ENCODE data around the gene TAF5. TPM values are rescaled to one million over a fixed set of nuclear protein-coding genes. Genes with fewer than 3 reads are reported as not detected.

Gene TAF5
- total RNA-seq, 6 experiments from 2014 or later: 2.7 to 4.0 (median 3.8) TPM

DNA sequence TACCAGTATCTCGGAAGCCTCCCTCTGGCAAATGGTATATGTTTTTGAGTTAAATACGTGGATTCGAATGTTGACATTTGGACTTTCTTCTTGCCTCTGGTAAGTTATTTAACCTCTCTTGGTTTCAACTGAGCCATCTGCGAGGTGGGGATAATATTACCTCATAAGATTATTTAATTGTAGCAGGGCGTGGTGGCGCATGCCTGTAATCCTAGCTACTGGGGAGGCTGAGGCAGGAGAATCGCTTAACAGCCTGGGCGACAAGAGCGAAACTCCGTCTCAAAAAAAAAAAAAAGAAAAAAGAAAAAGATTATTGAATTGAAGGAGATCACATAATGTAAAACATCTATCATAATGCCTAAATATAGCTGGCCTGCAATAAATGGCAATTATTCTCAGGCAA is 396 bp upstream of the TAF5 start:
- no peak for DNase-seq
- Mint-ChIP-seq H3K9me3 (peaks cover 7% of the 10 kb centered on the region), H3K4me1 (ENCODE audit: low read depth) (peaks cover 5% of the 10 kb centered on the region; the same call in 1 of the 2 replicates), H3K4me3 (peak overlapping the region; percentile 88), H3K27ac (peak overlapping the region; percentile 76), H3K36me3 (ENCODE audit: low read depth) (peaks cover 6% of the 10 kb centered on the region; the same call in 1 of the 2 replicates), H3K27me3 (ENCODE audit: insufficient read depth) (no peaks in the 10 kb centered on the region)
- TF ChIP-seq CTCF (IDR thresholded peaks at IDR 0.05): no peak

- peaks cover 11% of the 10 kb centered on the region for H3K36me3 Mint-ChIP-seq (ENCODE audit: low read depth)
- H3K4me3 Mint-ChIP-seq: no peak overlapping the region
- no peak overlapping the region for H3K27ac Mint-ChIP-seq
- no peaks in the 10 kb centered on the region for H3K27me3 Mint-ChIP-seq (ENCODE audit: insufficient read depth)
- DNase-seq: no peak
- no peaks in the 10 kb centered on the region for H3K4me1 Mint-ChIP-seq (ENCODE audit: low read depth)
- no peaks in the 10 kb centered on the region for H3K9me3 Mint-ChIP-seq
- no peak for TF ChIP-seq CTCF (IDR thresholded peaks at IDR 0.05)
These were observed 5.8 kb downstream of the TAF5 start for GRCh38 chr10:103373544-103373943.

GRCh38 chr10:103374263-103374662 is 6.5 kb downstream of the TAF5 start:
- Mint-ChIP-seq H3K36me3 (ENCODE audit: low read depth) (peaks cover 11% of the 10 kb centered on the region), H3K27ac (no peak overlapping the region), H3K4me1 (ENCODE audit: low read depth) (no peaks in the 10 kb centered on the region), H3K9me3 (no peaks in the 10 kb centered on the region), H3K27me3 (ENCODE audit: insufficient read depth) (no peaks in the 10 kb centered on the region), H3K4me3 (no peak overlapping the region)
- DNase-seq: no peak
- no peak for TF ChIP-seq CTCF (IDR thresholded peaks at IDR 0.05)

DNA sequence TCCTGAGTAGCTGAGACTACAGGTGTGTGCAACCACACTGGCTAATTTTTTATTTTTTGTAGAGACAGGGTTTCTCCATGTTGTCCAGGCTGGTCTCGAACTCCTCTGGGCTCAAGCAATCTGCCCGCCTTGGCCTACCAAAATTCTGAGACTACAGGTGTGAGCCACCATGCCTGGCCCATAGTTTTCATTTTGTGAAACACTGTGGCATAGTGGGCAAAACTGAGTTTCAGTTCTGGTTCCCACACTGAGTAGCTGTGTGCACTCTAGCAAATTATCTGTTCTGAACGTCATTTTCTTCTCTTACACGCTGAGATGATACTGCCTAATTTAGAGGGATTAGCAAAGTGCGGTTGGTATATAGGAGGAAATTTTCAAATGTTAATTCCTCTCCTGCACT is 15.0 kb downstream of the TAF5 start:
- H3K9me3 Mint-ChIP-seq: no peaks in the 10 kb centered on the region
- H3K36me3 Mint-ChIP-seq (ENCODE audit: low read depth): peaks cover 6% of the 10 kb centered on the region; the same call in 1 of the 2 replicates
- TF ChIP-seq CTCF (IDR thresholded peaks at IDR 0.05): no peak
- H3K4me3 Mint-ChIP-seq: no peak overlapping the region
- no peaks in the 10 kb centered on the region for H3K4me1 Mint-ChIP-seq (ENCODE audit: low read depth)
- DNase-seq: no peak
- no peak overlapping the region for H3K27ac Mint-ChIP-seq
- no peaks in the 10 kb centered on the region; the same call in 1 of the 2 replicates for H3K27me3 Mint-ChIP-seq (ENCODE audit: insufficient read depth)

- H3K4me3 Mint-ChIP-seq: peak overlapping the region; percentile 97
- H3K4me1 Mint-ChIP-seq (ENCODE audit: low read depth): peaks cover 44% of the 10 kb centered on the region
- H3K9me3 Mint-ChIP-seq: no peaks in the 10 kb centered on the region
- DNase-seq: no peak
- peaks cover 52% of the 10 kb centered on the region for H3K36me3 Mint-ChIP-seq (ENCODE audit: low read depth)
- TF ChIP-seq CTCF (IDR thresholded peaks at IDR 0.05): no peak
- H3K27ac Mint-ChIP-seq: no peak overlapping the region
- H3K27me3 Mint-ChIP-seq (ENCODE audit: insufficient read depth): no peaks in the 10 kb centered on the region; the same call in 1 of the 2 replicates
These were observed 26.4 kb downstream of the TAF5 start for GRCh38 chr10:103394180-103394579.

GRCh38 chr10:103395754-103396066 is 27.9 kb downstream of the TAF5 start:
- Mint-ChIP-seq H3K9me3 (no peaks in the 10 kb centered on the region), H3K27me3 (ENCODE audit: insufficient read depth) (no peaks in the 10 kb centered on the region; the same call in 1 of the 2 replicates), H3K4me3 (peak overlapping the region; percentile 97), H3K4me1 (ENCODE audit: low read depth) (peaks cover 44% of the 10 kb centered on the region), H3K36me3 (ENCODE audit: low read depth) (peaks cover 58% of the 10 kb centered on the region), H3K27ac (peak overlapping the region; percentile 97)
- DNase-seq: no peak
- TF ChIP-seq CTCF (IDR thresholded peaks at IDR 0.05): no peak

All from HFFc6 (cell line).